HepG2 (cell line): ENCODE data around the gene DLG1. TPM values are rescaled to one million over a fixed set of nuclear protein-coding genes. Genes with fewer than 3 reads are reported as not detected.

Experiments used
- CENPBD1 ChIP-seq: sonication (generic); formaldehyde crosslinking; IDR thresholded peaks from 2 replicates; pipeline ENCODE4 v1.8.0; 2022; ENCODE audit warnings: missing genetic modification reagents, low read depth, mild to moderate bottlenecking, borderline replicate concordance
- DR1 ChIP-seq: sonication (generic); formaldehyde crosslinking; IDR thresholded peaks from 2 replicates; pipeline ENCODE4 v1.8.0; 2021; ENCODE audit warnings: mild to moderate bottlenecking, missing genetic modification reagents, inconsistent platforms
- ETS1 ChIP-seq: sonication (generic); formaldehyde crosslinking; IDR thresholded peaks from 2 replicates; pipeline ENCODE4 v1.4.0; 2020; ENCODE audit warnings: missing genetic modification reagents
- IRF9 ChIP-seq: sonication (generic); formaldehyde crosslinking; IDR thresholded peaks from 2 replicates; pipeline ENCODE4 v1.8.0; 2022; ENCODE audit warnings: missing genetic modification reagents, mild to moderate bottlenecking, borderline replicate concordance
- KLF15 ChIP-seq: sonication (generic); formaldehyde crosslinking; IDR thresholded peaks from 2 replicates; pipeline ENCODE4 v1.8.1; 2023; ENCODE audit warnings: borderline replicate concordance, mild to moderate bottlenecking, inconsistent platforms, missing genetic modification reagents, mixed read lengths
- NR3C1 ChIP-seq: sonication (generic); formaldehyde crosslinking; IDR thresholded peaks from 2 replicates; pipeline ENCODE4 v1.4.0; 2020; ENCODE audit warnings: missing genetic modification reagents
- SIX1 ChIP-seq: sonication (generic); formaldehyde crosslinking; IDR thresholded peaks from 2 replicates; pipeline ENCODE4 v1.4.0; 2020; ENCODE audit warnings: missing genetic modification reagents, borderline replicate concordance
- SMAD9 ChIP-seq: sonication (generic); formaldehyde crosslinking; IDR thresholded peaks from 2 replicates; pipeline ENCODE4 v1.5.1; 2020; ENCODE audit warnings: mild to moderate bottlenecking, missing genetic modification reagents
- YEATS4 ChIP-seq: sonication (generic); formaldehyde crosslinking; IDR thresholded peaks from 2 replicates; pipeline ENCODE4 v1.4.0; 2020; ENCODE audit warnings: missing genetic modification reagents, borderline replicate concordance
- ZBTB49 ChIP-seq: sonication (generic); formaldehyde crosslinking; IDR thresholded peaks from 2 replicates; pipeline ENCODE4 v1.4.0; 2020; ENCODE audit warnings: missing genetic modification reagents, borderline replicate concordance
- ZGPAT ChIP-seq: IDR thresholded peaks from 2 replicates; pipeline ENCODE4 v1.6.1; 2016; ENCODE audit warnings: mild to moderate bottlenecking
- ZNF274 ChIP-seq: sonication (generic); formaldehyde crosslinking; IDR thresholded peaks from 2 replicates; pipeline ENCODE4 v1.5.1; 2020; ENCODE audit warnings: mild to moderate bottlenecking, missing genetic modification reagents
- ZNF292 ChIP-seq: sonication (generic); formaldehyde crosslinking; IDR thresholded peaks from 2 replicates; pipeline ENCODE4 v1.8.1; 2022; ENCODE audit warnings: mild to moderate bottlenecking, low read depth, missing genetic modification reagents, borderline replicate concordance
- ZNF337 ChIP-seq: sonication (generic); formaldehyde crosslinking; IDR thresholded peaks from 2 replicates; pipeline ENCODE4 v1.5.1; 2020; ENCODE audit warnings: missing genetic modification reagents, low read depth, mild to moderate bottlenecking, borderline replicate concordance
- ZNF687 ChIP-seq: sonication (generic); formaldehyde crosslinking; IDR thresholded peaks from 2 replicates; pipeline ENCODE4 v1.5.1; 2020; ENCODE audit warnings: mild to moderate bottlenecking, missing genetic modification reagents, moderate library complexity
- ZNF691 ChIP-seq: sonication (generic); formaldehyde crosslinking; IDR thresholded peaks from 2 replicates; pipeline ENCODE4 v1.4.0; 2020; ENCODE audit warnings: missing genetic modification reagents, low read depth, mild to moderate bottlenecking, borderline replicate concordance
- polyA plus RNA-seq, 8 experiments: library from polyadenylated mRNA; depleted of rRNA in 3 of 8; stranded (reverse) in 7 of 8; unstranded in 1 of 8; fragments of >200 nt; fragmentation: Illumina TruSeq in 4 of 8; extraction: Trizol in 4 of 8; gene quantifications; 2 replicates each; pipeline versions ENCODE4 v1.2.1 to v1.2.3, GENCODE V29; 2011 to 2016; ENCODE audit warnings: low read depth in 4 of 8, missing spikeins in 1 of 8, mixed read lengths in 1 of 8; ENCODE audit not compliant: insufficient read depth in 1 of 8
- total RNA-seq, 5 experiments: library from RNA; depleted of rRNA; stranded (reverse); fragments of >200 nt; fragmentation: Illumina TruSeq; extraction: Trizol; gene quantifications; 2 replicates each; pipeline ENCODE4 v1.2.3, GENCODE V29; 2016; ENCODE audit warnings: low read depth in 1 of 5

The DLG1 gene
- total and polyA plus RNA-seq, 2 of the 13 experiments (the other 11 are each of a cell fraction or from before 2014, with no cell fraction given), result 30.5 to 104 TPM

GRCh38 chr3:197002701-197003454 is 295.5 kb downstream of the DLG1 start (continued):
- no peak for TF ChIP-seq IRF9
- TF ChIP-seq ZNF337 (CRISPR knock-in tag), result no peak
- TF ChIP-seq NR3C1 (CRISPR knock-in tag), result no peak
- TF ChIP-seq ETS1 (CRISPR knock-in tag), result no peak
- TF ChIP-seq YEATS4, result peak; percentile 30; the same call in 1 of the 2 replicates
- no peak for TF ChIP-seq KLF15 (CRISPR knock-in tag)
- no peak for TF ChIP-seq SIX1
- TF ChIP-seq ZGPAT (CRISPR knock-in tag), result no peak
- TF ChIP-seq CENPBD1 (CRISPR knock-in tag), result no peak
- no peak for TF ChIP-seq SMAD9
- no peak; the same call in 1 of the 2 replicates for TF ChIP-seq DR1 (CRISPR knock-in tag)
- no peak for TF ChIP-seq ZBTB49 (CRISPR knock-in tag)
- peak; percentile 47 for TF ChIP-seq ZNF687
- no peak for TF ChIP-seq ZNF292 (CRISPR knock-in tag)
- TF ChIP-seq ZNF691, result no peak
- no peak for TF ChIP-seq ZNF274
